ENCODE results near the gene VAV2. TPM values are rescaled to one million over a fixed set of nuclear protein-coding genes. Genes with fewer than 3 reads are reported as not detected.

VAV2 gene
- polyA plus RNA-seq, 10 donors = 12.0 to 16.7 (median 14.3) TPM

GRCh38 chr9:133803745-133804144 lies 188.4 kb downstream of the VAV2 start:
- no peak for DNase-seq

- DNase-seq = no peak
These were observed 189.0 kb downstream of the VAV2 start for GRCh38 chr9:133803028-133803585.

- DNase-seq = no peak
These were observed 190.4 kb downstream of the VAV2 start for GRCh38 chr9:133801739-133802138.

GRCh38 chr9:133800266-133800665 lies 191.9 kb downstream of the VAV2 start:
- no peak for DNase-seq

GRCh38 chr9:133799716-133800115 lies 192.4 kb downstream of the VAV2 start:
- DNase-seq = no peak

- no peak for DNase-seq
These were observed 193.0 kb downstream of the VAV2 start for GRCh38 chr9:133799106-133799505.

GRCh38 chr9:133798160-133798559 lies 194.0 kb downstream of the VAV2 start:
- no peak for DNase-seq

- no peak for DNase-seq
These were observed 194.6 kb downstream of the VAV2 start for GRCh38 chr9:133797406-133798105.

GRCh38 chr9:133796562-133796961 lies 195.6 kb downstream of the VAV2 start:
- no peak for DNase-seq

- DNase-seq = no peak
These were observed 197.1 kb downstream of the VAV2 start for GRCh38 chr9:133795049-133795448.

- DNase-seq = no peak
These were observed 197.9 kb downstream of the VAV2 start for GRCh38 chr9:133794016-133794760.

- DNase-seq = no peak
These were observed 198.7 kb downstream of the VAV2 start for GRCh38 chr9:133793471-133793870.

GRCh38 chr9:133792721-133793470 lies 199.2 kb downstream of the VAV2 start:
- peak; percentile 47 to 86 (median 76) for DNase-seq

- DNase-seq = no peak
These were observed 200.1 kb downstream of the VAV2 start for GRCh38 chr9:133791735-133792649.

GRCh38 chr9:133791069-133791468 lies 201.1 kb downstream of the VAV2 start:
- DNase-seq = no peak

- no peak for DNase-seq
These were observed 202.3 kb downstream of the VAV2 start for GRCh38 chr9:133789778-133790177.

- DNase-seq = peak in 1 of 3 donors; percentile 36
These were observed 203.1 kb downstream of the VAV2 start for GRCh38 chr9:133788819-133789717.

GRCh38 chr9:133788045-133788818 lies 203.9 kb downstream of the VAV2 start:
- DNase-seq = no peak

GRCh38 chr9:133787754-133788025 lies 204.4 kb downstream of the VAV2 start:
- DNase-seq = no peak
